ENCODE results near the gene SAP30BP.

- TF ChIP-seq EZH2 (IDR thresholded peaks at IDR 0.05) (no peak), POLR2AphosphoS5 (IDR thresholded peaks at IDR 0.05; ENCODE audit: borderline replicate concordance, low read depth, low read length) (no peak), FOXP2 (optimal IDR thresholded peaks at IDR 0.05; ENCODE audit: control extremely low read depth, extremely low read length, insufficient read depth) (no peak)
These were observed 88.2 kb downstream of the SAP30BP start for GRCh38 chr17:75755205-75755901.

All from SK-N-MC (cell line).